Mammary epithelial cell (primary cell): Measurements from ENCODE around the gene SIMC1.
"Not testable (repeated sequence)": the region's sequence is repeated elsewhere in the genome, so short reads cannot be mapped to it uniquely, and the experiment has no call there.

Source experiments
- EZH2 ChIP-seq: IDR thresholded peaks from 2 replicates; pipeline ENCODE4 v1.6.1; 2012; ENCODE audit warnings: low read length, inconsistent platforms, borderline replicate concordance
- TF ChIP-seq, protein P1 (sequence below), 2 donors: IDR thresholded peaks in 1 of 2; conservative IDR thresholded peaks in 1 of 2; 2 replicates each; pipeline ENCODE4 v1.5.1; 2011 to 2012; ENCODE audit warnings: inconsistent platforms in 2 of 2, low read length in 2 of 2, mild to moderate bottlenecking in 2 of 2, control low read depth in 1 of 2, low read depth in 1 of 2; ENCODE audit not compliant: insufficient read depth in 1 of 2; ENCODE audit errors: extremely low read depth in 1 of 2

GRCh38 chr5:176245489-176245888 lies 7.3 kb downstream of the SIMC1 start:
- TF ChIP-seq, protein P1, sequence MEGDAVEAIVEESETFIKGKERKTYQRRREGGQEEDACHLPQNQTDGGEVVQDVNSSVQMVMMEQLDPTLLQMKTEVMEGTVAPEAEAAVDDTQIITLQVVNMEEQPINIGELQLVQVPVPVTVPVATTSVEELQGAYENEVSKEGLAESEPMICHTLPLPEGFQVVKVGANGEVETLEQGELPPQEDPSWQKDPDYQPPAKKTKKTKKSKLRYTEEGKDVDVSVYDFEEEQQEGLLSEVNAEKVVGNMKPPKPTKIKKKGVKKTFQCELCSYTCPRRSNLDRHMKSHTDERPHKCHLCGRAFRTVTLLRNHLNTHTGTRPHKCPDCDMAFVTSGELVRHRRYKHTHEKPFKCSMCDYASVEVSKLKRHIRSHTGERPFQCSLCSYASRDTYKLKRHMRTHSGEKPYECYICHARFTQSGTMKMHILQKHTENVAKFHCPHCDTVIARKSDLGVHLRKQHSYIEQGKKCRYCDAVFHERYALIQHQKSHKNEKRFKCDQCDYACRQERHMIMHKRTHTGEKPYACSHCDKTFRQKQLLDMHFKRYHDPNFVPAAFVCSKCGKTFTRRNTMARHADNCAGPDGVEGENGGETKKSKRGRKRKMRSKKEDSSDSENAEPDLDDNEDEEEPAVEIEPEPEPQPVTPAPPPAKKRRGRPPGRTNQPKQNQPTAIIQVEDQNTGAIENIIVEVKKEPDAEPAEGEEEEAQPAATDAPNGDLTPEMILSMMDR (conservative IDR thresholded peaks at IDR 0.05 in 1 of 2, IDR thresholded peaks at IDR 0.05 in 1 of 2; ENCODE audit: extremely low read depth in 1 of 2, insufficient read depth in 1 of 2, low read depth in 1 of 2, low read length in 2 of 2), result not testable (repeated sequence)
- not testable (repeated sequence) for TF ChIP-seq EZH2
